ENCODE results near the gene DAP3. TPM values are rescaled to one million over a fixed set of nuclear protein-coding genes. Genes with fewer than 3 reads are reported as not detected.

The DAP3 gene
- total and polyA plus RNA-seq, 2 of the 13 experiments (the other 11 are each of a cell fraction or from before 2014, with no cell fraction given), result 129 to 133 TPM

GRCh38 chr1:155741908-155742307, 53.0 kb downstream of the DAP3 start:
- H3K36me3 ChIP-seq (replicated peaks in 1 of 2; ENCODE audit: control insufficient read depth in 1 of 2, insufficient read depth in 2 of 2, low read length in 2 of 2), result peaks cover 2 to 14% of the 10 kb centered on the region in 2 experiments; a peak in 2 of 5 replicates
- ATAC-seq (no peak), DNase-seq (ENCODE audit: low spot score) (no peak), FAIRE-seq (no peak)
- intact Hi-C loops (cut with micrococcal nuclease; ENCODE audit: unreplicated experiment), result no loop called here
- TF ChIP-seq FOXK2 (IDR thresholded peaks at IDR 0.05) (no peak), ZSCAN5A (CRISPR knock-in tag; IDR thresholded peaks at IDR 0.05; ENCODE audit: borderline replicate concordance) (no peak), SNAPC4 (CRISPR knock-in tag; IDR thresholded peaks at IDR 0.05) (no peak), ZNF121 (CRISPR knock-in tag; IDR thresholded peaks at IDR 0.05) (peak; percentile 60; the same call in 1 of the 2 replicates)
- H3K27me3 ChIP-seq (ENCODE audit: control insufficient read depth in 1 of 2, insufficient read depth in 2 of 2, low read length in 2 of 2), result no peaks in the 10 kb centered on the region
- no peak overlapping the region for H3K27ac ChIP-seq (ENCODE audit: extremely low read length, insufficient read depth, low read length)
- no TSS peak for BruUV-seq (replicated peaks)
- 84% methylated on average over 10 of the region's 10 CpGs for WGBS (ENCODE audit: low lambda C conversion rate)
- no peaks in the 10 kb centered on the region for H4K20me1 ChIP-seq (ENCODE audit: insufficient read depth, low read length)
- POLR2A ChIA-PET, result no interaction called here
- no peaks in the 10 kb centered on the region for H3K79me2 ChIP-seq (ENCODE audit: insufficient read depth, low read length)
- in situ Hi-C loops (cut with HindIII; ENCODE audit: extremely low pct_ligation_motif_present, low pct_unique_long_range_greater_than_20kb), result no loop called here
- no peak overlapping the region for H3K4me2 ChIP-seq (ENCODE audit: low read depth, low read length)
- H2AFZ ChIP-seq (ENCODE audit: low read length), result no peak overlapping the region
- no peak overlapping the region for H3K4me3 ChIP-seq (replicated peaks in 1 of 3; ENCODE audit: insufficient read depth in 1 of 3, low read depth in 2 of 3, low read length in 3 of 3)
- no peak overlapping the region for H3K9ac ChIP-seq (ENCODE audit: insufficient read depth, low read depth, low read length)
- CTCF ChIA-PET (ENCODE audit: low intra/inter-chr PET ratio, low total read pairs), result no interaction called here
- H3K9me3 ChIP-seq (ENCODE audit: low read length), result no peaks in the 10 kb centered on the region
- H3K4me1 ChIP-seq (ENCODE audit: insufficient read depth, low read length), result peaks cover 6% of the 10 kb centered on the region; the same call in 1 of the 2 replicates
